Stromal cell of bone marrow (primary cell): Measurements from ENCODE around the gene UMAD1.
"Not testable (repeated sequence)": the region's sequence is repeated elsewhere in the genome, so short reads cannot be mapped to it uniquely, and the experiment has no call there.

Source experiments
- DNase-seq: peaks from one replicate; pipeline ENCODE4 v3.0.0-alpha.2; 2012; ENCODE audit warnings: low read depth

Gene UMAD1

GRCh38 chr7:7798510-7798909, 158.0 kb downstream of the UMAD1 start:
- DNase-seq = no peak

DNA sequence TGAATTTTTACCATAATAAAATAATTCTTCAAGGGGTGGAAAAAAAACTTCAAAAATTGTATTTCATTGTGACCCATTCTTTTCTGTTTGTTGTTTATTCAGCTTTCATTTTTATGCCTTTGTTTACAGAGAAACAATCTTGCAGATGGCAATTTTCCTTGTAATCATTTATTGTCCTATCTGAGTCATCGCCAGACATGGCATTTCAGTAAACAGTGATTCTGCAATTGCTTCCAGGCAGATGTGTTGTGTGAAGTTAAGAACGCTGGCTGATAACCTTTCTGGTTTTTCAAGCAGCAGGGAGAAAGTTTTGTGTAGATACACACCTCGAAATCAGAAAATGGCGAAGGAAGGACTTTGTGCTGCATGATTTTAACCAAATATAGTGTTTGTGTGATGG, 158.6 kb downstream of the UMAD1 start:
- no peak for DNase-seq

DNA sequence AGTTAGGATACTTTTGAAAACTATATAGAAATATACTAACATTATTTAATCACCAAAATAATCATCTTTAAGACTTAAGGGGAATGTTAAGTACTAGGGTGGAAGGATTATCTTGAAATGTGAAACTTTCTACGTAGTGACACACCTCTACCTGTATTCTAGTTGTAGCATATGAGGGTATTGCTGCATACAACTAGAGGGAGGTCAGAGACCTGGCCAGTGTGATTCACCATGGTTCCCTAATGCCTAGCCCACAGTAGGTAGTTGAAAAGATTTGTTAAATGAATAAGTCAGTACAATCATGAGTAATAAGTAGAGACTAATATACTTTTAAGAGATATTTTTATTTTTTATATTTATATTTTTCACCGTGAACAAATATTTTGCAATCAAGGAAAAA, 162.0 kb downstream of the UMAD1 start:
- DNase-seq = no peak

GRCh38 chr7:7803715-7804178, 163.2 kb downstream of the UMAD1 start:
- DNase-seq = no peak

GRCh38 chr7:7804822-7805221, 164.3 kb downstream of the UMAD1 start:
- DNase-seq = not testable (repeated sequence)

DNA sequence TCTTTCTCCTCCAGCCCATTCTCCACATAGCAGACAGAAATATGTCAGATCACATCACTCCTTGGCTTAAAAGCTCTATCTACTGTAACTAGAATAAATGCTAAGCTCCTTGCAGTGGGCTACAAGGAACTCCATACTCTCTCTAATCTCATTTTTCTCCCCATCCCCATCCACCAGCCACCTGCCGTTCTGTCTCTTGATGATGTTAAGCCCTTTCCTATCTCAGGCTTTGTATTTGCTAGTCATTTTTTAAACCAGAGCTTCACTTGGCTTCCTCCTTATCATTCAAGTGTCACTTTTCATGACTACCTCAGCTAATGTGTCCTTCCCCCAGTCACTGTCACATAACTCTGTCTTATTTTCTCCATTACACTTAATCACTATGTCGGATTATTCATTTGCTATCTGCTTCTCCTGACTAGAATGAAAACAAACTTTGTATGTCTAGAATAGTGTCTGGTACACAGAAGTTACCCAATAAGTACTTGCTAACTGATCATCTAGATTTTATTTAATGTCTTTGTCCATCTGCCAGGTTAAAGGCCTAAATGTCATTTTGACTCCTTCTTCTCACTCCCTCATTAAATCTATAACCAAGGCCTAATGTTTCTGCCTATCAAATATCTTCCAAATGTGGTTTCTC, 165.1 kb downstream of the UMAD1 start:
- no peak for DNase-seq

- no peak for DNase-seq
Observed at GRCh38 chr7:7808156-7808555, 167.6 kb downstream of the UMAD1 start.

- no peak for DNase-seq
Observed at GRCh38 chr7:7808626-7809025, 168.1 kb downstream of the UMAD1 start.

- DNase-seq = no peak
Observed at GRCh38 chr7:7810380-7810779, 169.8 kb downstream of the UMAD1 start.

GRCh38 chr7:7810826-7811225, 170.3 kb downstream of the UMAD1 start:
- DNase-seq = no peak

GRCh38 chr7:7812112-7812511, 171.6 kb downstream of the UMAD1 start:
- no peak for DNase-seq

- no peak for DNase-seq
Observed at GRCh38 chr7:7815395-7815794, 174.8 kb downstream of the UMAD1 start.

- no peak for DNase-seq
Observed at GRCh38 chr7:7816084-7816483, 175.5 kb downstream of the UMAD1 start.

DNA sequence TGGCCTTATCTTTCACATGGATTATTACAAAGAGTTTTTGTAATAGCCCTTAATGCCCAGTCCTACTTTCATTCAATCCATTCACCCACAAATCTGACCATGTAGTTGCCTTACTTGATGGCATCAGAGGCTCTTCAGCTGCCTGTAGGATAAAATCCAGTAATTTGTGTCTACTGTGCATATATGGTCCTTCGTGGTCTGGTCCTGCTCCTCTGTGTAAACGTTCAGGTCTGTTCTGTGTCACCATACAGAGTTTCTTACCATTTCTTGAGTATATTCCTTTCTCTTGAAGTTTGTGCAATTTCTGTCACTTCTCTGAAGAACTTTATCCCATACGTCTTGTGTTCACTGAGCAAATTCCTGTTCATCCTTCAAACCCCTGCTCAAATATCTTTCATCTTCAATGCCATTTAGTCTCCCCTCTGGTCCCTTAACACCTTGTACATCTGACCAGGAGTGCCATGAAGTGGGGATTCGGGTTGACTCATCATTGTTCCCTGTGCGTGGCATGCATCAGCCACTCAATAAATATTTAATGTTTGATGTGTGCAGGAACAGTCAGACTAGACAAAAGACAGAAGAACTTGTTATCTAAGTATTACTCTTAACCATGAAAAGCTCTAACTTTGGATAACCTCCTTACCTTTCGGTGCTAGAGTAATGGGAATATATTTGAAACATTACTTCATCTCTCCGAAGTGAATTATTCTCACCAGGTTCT, 176.4 kb downstream of the UMAD1 start:
- no peak for DNase-seq

DNA sequence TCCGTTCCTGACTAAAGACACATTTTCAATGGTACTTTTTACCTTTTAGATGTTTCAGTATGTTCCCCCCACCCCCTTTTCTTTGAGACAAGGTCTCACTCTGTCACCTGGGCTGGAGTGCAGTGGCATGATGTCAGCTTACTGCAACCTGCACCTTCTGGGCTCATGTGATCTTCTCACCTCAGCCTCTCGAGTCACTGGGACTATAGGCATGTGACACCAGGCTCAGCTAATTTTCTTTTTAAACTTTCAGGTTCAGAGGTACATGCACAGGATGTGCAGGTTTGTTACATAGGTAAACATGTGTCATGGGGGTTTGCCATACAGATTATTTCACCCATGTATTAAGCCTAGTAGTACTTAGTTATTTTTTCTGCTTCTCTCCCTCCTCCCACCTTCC, 177.2 kb downstream of the UMAD1 start:
- DNase-seq = no peak

DNA sequence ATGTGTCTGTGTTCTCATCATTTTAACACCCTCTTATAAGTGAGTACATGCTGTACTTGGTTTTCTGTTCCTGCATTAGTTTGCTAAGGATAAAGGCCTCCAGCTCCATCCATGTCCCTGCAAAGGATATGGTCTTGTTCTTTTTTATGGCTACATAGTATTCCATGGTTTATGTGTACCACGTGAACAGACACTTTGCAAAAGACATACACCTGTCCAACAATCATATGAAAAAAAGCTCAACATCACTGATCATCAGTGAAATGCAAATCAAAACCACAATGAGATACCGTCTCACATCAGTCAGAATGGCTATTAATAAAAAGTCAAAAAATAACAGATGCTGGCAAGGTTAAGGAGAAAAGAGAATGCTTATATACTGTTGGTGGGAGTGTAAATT, 177.6 kb downstream of the UMAD1 start:
- DNase-seq = not testable (repeated sequence)

DNA sequence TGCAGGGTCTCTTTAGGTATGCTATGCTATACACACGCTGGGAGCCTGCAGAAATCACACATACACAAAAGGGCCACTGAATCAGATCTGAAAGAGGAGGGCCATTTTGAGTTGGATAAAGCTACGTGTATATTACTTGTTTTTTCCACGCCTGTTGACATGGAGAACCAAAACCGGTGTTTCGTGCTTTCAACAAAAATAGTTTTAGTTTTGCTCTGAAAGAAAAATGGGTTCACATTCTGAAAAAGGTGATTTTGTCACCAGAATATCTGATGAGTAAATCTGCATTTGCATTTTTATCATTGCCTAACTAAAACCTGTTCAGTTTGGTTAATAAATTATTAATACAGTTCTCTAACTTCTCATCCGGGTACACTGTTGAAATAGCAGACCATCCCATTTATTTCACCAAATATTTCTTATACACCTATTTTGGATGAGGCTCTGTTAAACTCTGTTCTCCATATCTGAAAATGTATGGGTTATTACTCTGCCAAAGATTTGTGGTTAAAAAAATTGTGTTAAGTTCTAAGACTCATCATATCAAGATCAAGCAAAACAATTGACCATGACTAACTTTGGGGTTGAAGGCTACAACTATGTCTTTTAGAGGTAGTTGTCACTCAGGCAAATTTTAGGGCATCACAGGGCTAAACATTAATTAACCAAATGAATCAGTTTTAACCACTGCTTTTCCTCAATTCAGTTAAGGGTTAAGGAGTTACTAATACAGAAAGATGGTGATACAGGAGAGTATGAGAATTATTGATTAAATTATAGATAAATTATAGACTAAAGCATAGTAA, 179.1 kb downstream of the UMAD1 start:
- DNase-seq = no peak

GRCh38 chr7:7820409-7820808, 179.9 kb downstream of the UMAD1 start:
- no peak for DNase-seq

DNA sequence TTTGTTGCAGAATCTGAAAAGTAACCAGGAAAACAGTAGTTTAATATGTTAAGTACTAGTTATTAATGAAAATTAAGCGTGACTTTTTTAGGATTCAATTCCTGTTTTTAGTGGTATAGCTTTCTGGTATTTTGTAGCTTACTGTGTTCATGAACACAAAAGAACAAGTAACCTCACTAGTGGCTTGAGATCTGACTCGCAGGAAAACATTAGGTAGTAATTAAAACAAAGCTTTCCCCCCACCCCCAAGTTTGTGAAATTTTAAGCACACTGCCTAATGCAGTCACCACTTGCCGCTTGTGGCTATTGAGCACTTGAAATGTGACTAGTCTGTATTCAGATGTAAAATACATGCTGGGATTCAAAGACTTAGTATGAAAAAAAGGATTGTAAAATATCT, 180.4 kb downstream of the UMAD1 start:
- no peak for DNase-seq

GRCh38 chr7:7821517-7821916, 181.0 kb downstream of the UMAD1 start:
- no peak for DNase-seq

GRCh38 chr7:7825294-7825693, 184.7 kb downstream of the UMAD1 start:
- DNase-seq = not testable (repeated sequence)

GRCh38 chr7:7829667-7830066, 189.1 kb downstream of the UMAD1 start:
- no peak for DNase-seq
